HG03469 (cell line): ENCODE results near the gene CCL15.

Experiments used
- ATAC-seq: cut with Tn5 transposase; IDR thresholded peaks from one replicate; pipeline ENCODE4 v1.9.1; 2021; ENCODE audit warnings: mild to moderate bottlenecking, moderate library complexity, moderate number of reproducible peaks; ENCODE audit not compliant: unreplicated experiment

CCL15 gene

DNA sequence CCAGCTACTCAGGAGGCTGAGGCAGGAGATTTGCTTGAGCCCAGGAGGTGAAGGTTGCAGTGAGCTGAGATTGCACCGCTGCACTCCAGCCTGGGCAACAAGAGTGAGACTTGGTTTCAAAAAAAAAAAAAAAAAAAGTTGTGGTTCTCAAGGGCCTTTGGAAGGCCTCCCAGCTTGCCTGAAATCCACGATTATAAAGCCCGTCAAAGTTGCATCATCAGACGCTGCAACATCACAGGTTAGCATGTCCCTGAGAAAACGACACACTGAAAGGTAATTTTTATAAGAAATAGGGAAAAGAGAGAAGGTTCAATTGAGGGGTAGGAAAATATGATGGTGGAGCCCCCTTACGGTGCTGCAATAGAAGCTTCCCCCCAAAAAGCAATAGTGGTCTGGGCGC, 53.3 kb downstream of the CCL15 start:
- no peak for ATAC-seq
